Measurements from ENCODE around the gene LDHAL6A.

The LDHAL6A gene

GRCh38 chr11:18491924-18492323, 36.3 kb downstream of the LDHAL6A start:
- peaks cover 8% of the 10 kb centered on the region; the same call in 1 of the 2 replicates for H3K4me1 ChIP-seq (ENCODE audit: control insufficient read depth, insufficient read depth, low read length)
- ChIA-PET CTCF (interaction anchor here (1.5 kb wide), 1 partner anchor 34 kb away, joined by 3 read pairs; no protein-coding TSS in a partner anchor), POLR2A (no interaction called here)
- no peak overlapping the region for H3K4me3 ChIP-seq (ENCODE audit: low read depth, low read length)
- no peak overlapping the region for H3K27ac ChIP-seq (ENCODE audit: extremely low read depth, low read depth, low read length)
- no peaks in the 10 kb centered on the region for H3K9me3 ChIP-seq (ENCODE audit: control insufficient read depth, insufficient read depth, low read depth, low read length)
- TF ChIP-seq ZNF561 (tag by site-specific recombination; IDR thresholded peaks at IDR 0.05; ENCODE audit: borderline replicate concordance): no peak
- no peak for TF ChIP-seq PBX3 (CRISPR knock-in tag; IDR thresholded peaks at IDR 0.05)
- TF ChIP-seq ZNF629 (tag by site-specific recombination; IDR thresholded peaks at IDR 0.05): no peak
- peaks cover 0 to 47% of the 10 kb centered on the region in 2 experiments; a peak in 2 of 3 replicates for H3K36me3 ChIP-seq (ENCODE audit: control insufficient read depth in 2 of 2, insufficient read depth in 1 of 2, low read length in 2 of 2)

DNA sequence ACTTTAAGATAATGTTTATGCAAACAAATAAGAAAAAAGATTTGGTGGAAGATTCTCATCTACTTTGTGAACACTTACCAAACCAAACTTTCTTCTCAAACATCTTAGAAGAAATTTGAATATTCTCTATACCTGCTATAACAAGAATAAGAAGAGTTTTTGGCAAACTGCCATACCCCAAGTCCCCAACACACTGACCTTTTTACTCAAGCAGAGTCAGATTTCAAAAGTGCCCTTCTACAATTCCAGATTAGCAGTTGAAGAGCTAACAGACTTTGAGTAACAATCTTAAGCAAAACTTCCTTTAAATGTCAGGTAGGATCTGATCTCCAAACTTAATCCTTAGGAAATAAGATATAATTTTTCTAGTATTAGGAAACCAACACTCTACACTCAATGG, 37.2 kb downstream of the LDHAL6A start:
- H3K4me1 ChIP-seq (ENCODE audit: control insufficient read depth, insufficient read depth, low read length): peaks cover 8% of the 10 kb centered on the region; the same call in 1 of the 2 replicates
- TF ChIP-seq ZBTB11 (tag by site-specific recombination; conservative IDR thresholded peaks at IDR 0.05; ENCODE audit: low read depth): no peak
- TF ChIP-seq ZNF10 (tag by site-specific recombination; IDR thresholded peaks at IDR 0.05): peak; percentile 81
- no peak for TF ChIP-seq ZBTB8A (tag by site-specific recombination; IDR thresholded peaks at IDR 0.05)
- no peaks in the 10 kb centered on the region for H3K9me3 ChIP-seq (ENCODE audit: control insufficient read depth, insufficient read depth, low read depth, low read length)
- no peak overlapping the region for H3K27ac ChIP-seq (ENCODE audit: extremely low read depth, low read depth, low read length)
- ChIA-PET POLR2A (no interaction called here), CTCF (interaction anchor here (0.5 to 0.7 kb wide), 2 partner anchors 24 to 103 kb away, joined by 3 read pairs; no protein-coding TSS in a partner anchor)
- H3K4me3 ChIP-seq (ENCODE audit: low read depth, low read length): no peak overlapping the region
- H3K36me3 ChIP-seq (ENCODE audit: control insufficient read depth in 2 of 2, insufficient read depth in 1 of 2, low read length in 2 of 2): peaks cover 0 to 48% of the 10 kb centered on the region in 2 experiments; a peak in 2 of 3 replicates

DNA sequence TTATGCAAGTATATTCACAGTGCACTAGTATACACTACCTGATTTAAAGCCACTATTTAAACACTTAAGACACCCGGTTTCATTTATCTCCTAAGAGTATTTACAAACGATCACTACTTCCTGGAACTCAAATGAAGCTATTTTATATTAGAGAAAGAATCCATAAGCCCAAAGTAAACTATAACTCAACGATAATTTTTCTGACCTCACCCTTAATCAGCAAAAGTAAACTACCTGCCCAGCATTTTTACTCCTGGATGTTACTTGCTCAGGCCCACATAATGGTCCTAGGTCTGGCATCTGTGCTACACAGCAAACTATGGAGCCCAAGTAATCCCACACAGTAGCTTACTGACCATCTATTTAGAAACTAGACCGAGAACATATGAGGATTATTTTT, 37.7 kb downstream of the LDHAL6A start:
- H3K9me3 ChIP-seq (ENCODE audit: control insufficient read depth, insufficient read depth, low read depth, low read length): no peaks in the 10 kb centered on the region
- POLR2A ChIA-PET: no interaction called here
- TF ChIP-seq, protein P1, sequence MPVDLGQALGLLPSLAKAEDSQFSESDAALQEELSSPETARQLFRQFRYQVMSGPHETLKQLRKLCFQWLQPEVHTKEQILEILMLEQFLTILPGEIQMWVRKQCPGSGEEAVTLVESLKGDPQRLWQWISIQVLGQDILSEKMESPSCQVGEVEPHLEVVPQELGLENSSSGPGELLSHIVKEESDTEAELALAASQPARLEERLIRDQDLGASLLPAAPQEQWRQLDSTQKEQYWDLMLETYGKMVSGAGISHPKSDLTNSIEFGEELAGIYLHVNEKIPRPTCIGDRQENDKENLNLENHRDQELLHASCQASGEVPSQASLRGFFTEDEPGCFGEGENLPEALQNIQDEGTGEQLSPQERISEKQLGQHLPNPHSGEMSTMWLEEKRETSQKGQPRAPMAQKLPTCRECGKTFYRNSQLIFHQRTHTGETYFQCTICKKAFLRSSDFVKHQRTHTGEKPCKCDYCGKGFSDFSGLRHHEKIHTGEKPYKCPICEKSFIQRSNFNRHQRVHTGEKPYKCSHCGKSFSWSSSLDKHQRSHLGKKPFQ (tag by site-specific recombination; IDR thresholded peaks at IDR 0.05): no peak
- TF ChIP-seq ZNF214 (tag by site-specific recombination; IDR thresholded peaks at IDR 0.05; ENCODE audit: borderline replicate concordance): no peak
- TF ChIP-seq ZNF37A (tag by site-specific recombination; IDR thresholded peaks at IDR 0.05): no peak
- TF ChIP-seq ZNF223 (tag by site-specific recombination; IDR thresholded peaks at IDR 0.05): no peak
- TF ChIP-seq, protein P2, sequence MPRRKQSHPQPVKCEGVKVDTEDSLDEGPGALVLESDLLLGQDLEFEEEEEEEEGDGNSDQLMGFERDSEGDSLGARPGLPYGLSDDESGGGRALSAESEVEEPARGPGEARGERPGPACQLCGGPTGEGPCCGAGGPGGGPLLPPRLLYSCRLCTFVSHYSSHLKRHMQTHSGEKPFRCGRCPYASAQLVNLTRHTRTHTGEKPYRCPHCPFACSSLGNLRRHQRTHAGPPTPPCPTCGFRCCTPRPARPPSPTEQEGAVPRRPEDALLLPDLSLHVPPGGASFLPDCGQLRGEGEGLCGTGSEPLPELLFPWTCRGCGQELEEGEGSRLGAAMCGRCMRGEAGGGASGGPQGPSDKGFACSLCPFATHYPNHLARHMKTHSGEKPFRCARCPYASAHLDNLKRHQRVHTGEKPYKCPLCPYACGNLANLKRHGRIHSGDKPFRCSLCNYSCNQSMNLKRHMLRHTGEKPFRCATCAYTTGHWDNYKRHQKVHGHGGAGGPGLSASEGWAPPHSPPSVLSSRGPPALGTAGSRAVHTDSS (tag by site-specific recombination; IDR thresholded peaks at IDR 0.05): no peak
- no peak for TF ChIP-seq ZNF423 (tag by site-specific recombination; IDR thresholded peaks at IDR 0.05)
- H3K36me3 ChIP-seq (ENCODE audit: control insufficient read depth in 2 of 2, insufficient read depth in 1 of 2, low read length in 2 of 2): peaks cover 0 to 47% of the 10 kb centered on the region in 2 experiments; a peak in 2 of 3 replicates
- H3K27ac ChIP-seq (ENCODE audit: extremely low read depth, low read depth, low read length): no peak overlapping the region
- CTCF ChIA-PET: interaction anchor here (0.6 to 0.7 kb wide), 3 partner anchors 30 to 201 kb away, joined by 3 read pairs; no protein-coding TSS in a partner anchor
- peaks cover 8% of the 10 kb centered on the region; the same call in 1 of the 2 replicates for H3K4me1 ChIP-seq (ENCODE audit: control insufficient read depth, insufficient read depth, low read length)
- no peak overlapping the region for H3K4me3 ChIP-seq (ENCODE audit: low read depth, low read length)

All from HEK293 (cell line).